DOHH2 (cell line): ENCODE data around the gene B4GALT1.
A peak's percentile ranks its signal among the peaks of the same experiment; 100 is the strongest.
"Not testable (repeated sequence)": the region's sequence is repeated elsewhere in the genome, so short reads cannot be mapped to it uniquely, and the experiment has no call there.

Source experiments
- H3F3A ChIP-seq: fragments of 200-600 bp; sonication (generic), shearing (Covaris generic); 2 replicates; pipeline ENCODE4 v1.6.0; 2016; ENCODE audit warnings: antibody characterized with exemption, mild to moderate bottlenecking; ENCODE audit not compliant: control insufficient read depth, insufficient read depth
- H3K27ac ChIP-seq: fragments of 200-600 bp; sonication (generic); 2 replicates; pipeline ENCODE4 v1.5.1; 2014; ENCODE audit warnings: low read depth, mild to moderate bottlenecking, low read length, moderate library complexity
- H3K27me3 ChIP-seq: fragments of 200-600 bp; sonication (generic); 2 replicates; pipeline ENCODE4 v1.6.1; 2014; ENCODE audit warnings: mild to moderate bottlenecking, low read length, mixed read lengths; ENCODE audit not compliant: control insufficient read depth
- H3K36me3 ChIP-seq: fragments of 200-600 bp; sonication (generic); 2 replicates; pipeline ENCODE4 v1.6.1; 2014; ENCODE audit warnings: mild to moderate bottlenecking, low read length, moderate library complexity, mixed read lengths; ENCODE audit not compliant: control insufficient read depth
- H3K4me1 ChIP-seq: fragments of 200-600 bp; sonication (generic); 2 replicates; pipeline ENCODE4 v1.6.1; 2014; ENCODE audit warnings: mild to moderate bottlenecking, low read length, mixed read lengths; ENCODE audit not compliant: control insufficient read depth
- H3K4me2 ChIP-seq: fragments of 200-600 bp; sonication (generic); 2 replicates; pipeline ENCODE4 v1.6.0; 2014; ENCODE audit warnings: mild to moderate bottlenecking, low read length, moderate library complexity
- H3K4me3 ChIP-seq: fragments of 200-600 bp; sonication (generic); 2 replicates; pipeline ENCODE4 v1.5.1; 2014; ENCODE audit warnings: mild to moderate bottlenecking, low read length, mixed read lengths
- H3K79me2 ChIP-seq: fragments of 200-600 bp; sonication (generic); 2 replicates; pipeline ENCODE4 v1.6.1; 2014; ENCODE audit warnings: mild to moderate bottlenecking, low read length, mixed read lengths; ENCODE audit not compliant: control insufficient read depth
- H3K9me2 ChIP-seq: fragments of 200-600 bp; sonication (generic); replicated peaks from 2 replicates; pipeline ENCODE4 v1.6.1; 2014; ENCODE audit warnings: mild to moderate bottlenecking, low read length, mixed read lengths; ENCODE audit not compliant: control insufficient read depth
- H3K9me3 ChIP-seq: fragments of 200-600 bp; sonication (generic); 2 replicates; pipeline ENCODE4 v1.6.1; 2014; ENCODE audit warnings: antibody characterized with exemption, low read length, mixed read lengths; ENCODE audit not compliant: control insufficient read depth, insufficient read depth
- H4K20me1 ChIP-seq: fragments of 200-600 bp; sonication (generic); 2 replicates; pipeline ENCODE4 v1.6.0; 2014; ENCODE audit warnings: low read depth, mild to moderate bottlenecking, antibody characterized with exemption, low read length, moderate library complexity; ENCODE audit not compliant: control insufficient read depth, insufficient read depth
- EZH2phosphoT487 ChIP-seq: fragments of 200-600 bp; sonication (generic); IDR thresholded peaks from 2 replicates; pipeline ENCODE4 v1.6.1; 2017; ENCODE audit warnings: borderline replicate concordance, mild to moderate bottlenecking, antibody characterized with exemption, low read length, moderate library complexity, mixed read lengths
- TF ChIP-seq, protein P1 (sequence below): fragments of 200-600 bp; sonication (generic); IDR thresholded peaks from one replicate; pipeline ENCODE4 v1.5.1; 2014; ENCODE audit warnings: antibody characterized with exemption, mild to moderate bottlenecking, low read depth, low read length; ENCODE audit not compliant: poor library complexity, severe bottlenecking

The B4GALT1 gene

DNA sequence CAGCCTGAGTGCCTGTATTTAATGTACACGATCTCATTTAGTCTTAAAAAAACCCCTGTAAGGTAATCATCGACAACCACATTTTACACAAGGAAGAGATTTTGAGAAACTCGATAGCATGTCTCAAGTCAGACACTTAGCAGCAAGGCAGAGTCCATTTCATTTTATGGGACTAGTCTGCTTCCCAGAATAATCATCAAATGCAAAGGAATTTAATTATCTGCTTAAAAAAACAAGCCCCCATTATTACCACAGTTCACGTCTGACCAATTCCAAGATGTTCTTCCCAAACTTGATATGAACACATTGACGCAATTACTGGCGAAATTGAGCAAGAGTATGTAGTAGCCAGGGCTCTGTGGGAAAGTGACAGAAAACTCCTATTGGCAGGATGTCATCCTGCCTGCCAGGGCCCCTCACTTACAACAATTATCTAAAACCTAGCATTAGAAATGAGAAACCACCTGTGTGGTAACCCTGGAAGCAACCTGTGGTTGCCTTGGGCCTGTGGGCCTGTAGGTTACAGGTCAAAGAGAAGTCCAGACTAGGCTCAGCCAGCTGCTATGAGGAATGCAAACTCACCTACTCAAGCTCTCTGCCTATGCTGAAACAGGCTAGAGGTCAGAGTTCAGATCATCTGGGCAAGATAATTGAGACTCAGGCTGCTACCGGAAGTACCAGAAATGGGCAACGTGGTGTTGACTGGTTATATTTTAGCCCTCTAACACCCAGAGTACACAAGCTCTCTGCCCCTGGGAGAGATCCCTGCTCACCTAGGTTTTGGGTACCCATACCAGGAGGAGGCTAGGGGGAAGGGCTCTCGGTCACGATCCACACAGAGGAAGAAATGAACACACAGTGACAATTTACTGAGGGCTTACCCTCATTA is 1.6 kb downstream of the B4GALT1 start:
- H3K27me3 ChIP-seq: no peaks in the 10 kb centered on the region
- no peaks in the 10 kb centered on the region for H4K20me1 ChIP-seq
- H3K9me2 ChIP-seq: no peaks in the 10 kb centered on the region
- H3K9me3 ChIP-seq: no peaks in the 10 kb centered on the region
- peak overlapping the region; percentile 95 for H3K4me2 ChIP-seq
- H3K27ac ChIP-seq: peak overlapping the region; percentile 63
- H3F3A ChIP-seq: no peaks in the 10 kb centered on the region
- H3K4me1 ChIP-seq: peaks cover 69% of the 10 kb centered on the region
- no peak for TF ChIP-seq EZH2phosphoT487
- TF ChIP-seq, protein P1, sequence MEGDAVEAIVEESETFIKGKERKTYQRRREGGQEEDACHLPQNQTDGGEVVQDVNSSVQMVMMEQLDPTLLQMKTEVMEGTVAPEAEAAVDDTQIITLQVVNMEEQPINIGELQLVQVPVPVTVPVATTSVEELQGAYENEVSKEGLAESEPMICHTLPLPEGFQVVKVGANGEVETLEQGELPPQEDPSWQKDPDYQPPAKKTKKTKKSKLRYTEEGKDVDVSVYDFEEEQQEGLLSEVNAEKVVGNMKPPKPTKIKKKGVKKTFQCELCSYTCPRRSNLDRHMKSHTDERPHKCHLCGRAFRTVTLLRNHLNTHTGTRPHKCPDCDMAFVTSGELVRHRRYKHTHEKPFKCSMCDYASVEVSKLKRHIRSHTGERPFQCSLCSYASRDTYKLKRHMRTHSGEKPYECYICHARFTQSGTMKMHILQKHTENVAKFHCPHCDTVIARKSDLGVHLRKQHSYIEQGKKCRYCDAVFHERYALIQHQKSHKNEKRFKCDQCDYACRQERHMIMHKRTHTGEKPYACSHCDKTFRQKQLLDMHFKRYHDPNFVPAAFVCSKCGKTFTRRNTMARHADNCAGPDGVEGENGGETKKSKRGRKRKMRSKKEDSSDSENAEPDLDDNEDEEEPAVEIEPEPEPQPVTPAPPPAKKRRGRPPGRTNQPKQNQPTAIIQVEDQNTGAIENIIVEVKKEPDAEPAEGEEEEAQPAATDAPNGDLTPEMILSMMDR: no peak
- peaks cover 65% of the 10 kb centered on the region for H3K79me2 ChIP-seq
- H3K4me3 ChIP-seq: peak overlapping the region; percentile 96
- H3K36me3 ChIP-seq: peaks cover 9% of the 10 kb centered on the region

DNA sequence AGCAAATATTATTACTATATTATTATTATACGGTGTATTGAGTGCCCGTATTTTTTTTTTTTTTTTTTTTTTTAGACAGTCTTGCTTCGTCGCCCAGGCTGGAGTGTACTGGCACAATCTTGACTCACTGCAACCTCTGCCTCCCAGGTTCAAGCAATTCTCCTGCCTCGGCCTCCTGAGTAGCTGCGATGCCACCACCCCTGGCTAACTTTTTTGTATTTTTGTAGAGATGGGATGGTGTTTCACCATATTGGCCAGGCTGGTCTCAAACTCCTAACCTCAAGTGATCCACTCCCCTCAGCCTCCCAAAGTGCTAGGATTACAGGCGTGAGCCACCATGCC is 2.2 kb downstream of the B4GALT1 start:
- H3K36me3 ChIP-seq, H4K20me1 ChIP-seq, H3K9me3 ChIP-seq, H3K27me3 ChIP-seq, H3F3A ChIP-seq, H3K9me2 ChIP-seq, H3K27ac ChIP-seq: not testable (repeated sequence)
- Histone ChIP-seq H3K4me2 (peak overlapping the region; percentile 95), H3K4me3 (peak overlapping the region; percentile 96), H3K79me2 (peaks cover 71% of the 10 kb centered on the region), H3K4me1 (peaks cover 75% of the 10 kb centered on the region)

DNA sequence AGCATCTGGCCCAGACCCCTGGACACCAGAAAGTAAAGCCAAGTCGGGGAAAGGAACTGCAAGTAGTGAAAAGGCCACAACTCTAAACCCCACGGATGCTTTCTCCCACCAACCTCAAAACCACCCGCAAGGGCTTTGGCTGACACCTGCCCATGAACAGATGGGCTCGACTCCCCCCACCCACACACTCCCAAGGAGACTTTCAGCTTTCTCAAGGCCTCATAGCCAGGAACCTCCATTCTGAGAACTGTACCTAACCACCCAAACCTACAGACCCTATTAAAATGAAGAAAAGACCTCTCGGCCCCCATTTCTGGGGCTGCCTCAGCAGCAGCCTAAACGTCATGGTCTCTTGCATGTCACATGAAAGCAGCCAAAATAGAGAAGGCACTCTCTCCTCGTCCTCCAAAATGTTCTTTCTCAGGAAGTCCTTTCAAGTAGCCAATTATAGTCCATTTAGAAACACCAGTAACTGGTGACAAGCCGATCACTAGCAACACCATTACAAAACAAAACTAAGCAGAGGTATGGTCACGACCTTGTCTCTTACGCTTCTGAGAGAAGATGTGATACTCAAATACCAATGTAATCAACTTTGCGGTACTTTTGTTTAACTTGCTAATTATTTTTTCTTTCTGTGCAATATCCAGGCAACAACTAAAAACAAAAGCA is 2.9 kb downstream of the B4GALT1 start:
- Histone ChIP-seq H3F3A (peaks cover 6% of the 10 kb centered on the region; the same call in 1 of the 2 replicates), H3K4me1 (peaks cover 82% of the 10 kb centered on the region), H3K36me3 (peaks cover 9% of the 10 kb centered on the region), H3K27me3 (no peaks in the 10 kb centered on the region), H3K9me2 (no peaks in the 10 kb centered on the region), H3K4me3 (peak overlapping the region; percentile 96), H4K20me1 (peaks cover 11% of the 10 kb centered on the region; the same call in 1 of the 2 replicates), H3K79me2 (peaks cover 77% of the 10 kb centered on the region), H3K9me3 (no peaks in the 10 kb centered on the region), H3K27ac (no peak overlapping the region), H3K4me2 (peak overlapping the region; percentile 95)
- TF ChIP-seq, protein P1: no peak
- no peak for TF ChIP-seq EZH2phosphoT487
